A673 (cell line): ENCODE data around the gene NVL.

Experiments
- EZH2 ChIP-seq: fragments of 200-600 bp; sonication (generic); IDR thresholded peaks from 2 replicates; pipeline ENCODE4 v1.6.1; 2017; ENCODE audit warnings: borderline replicate concordance, low read depth, mild to moderate bottlenecking, mixed read lengths, antibody characterized with exemption, low read length; ENCODE audit not compliant: poor library complexity, severe bottlenecking
- TF ChIP-seq, protein P1 (sequence below): fragments of 300-800, 200-600 bp; sonication (generic); conservative IDR thresholded peaks from 2 replicates; pipeline ENCODE4 v1.5.1; 2017; ENCODE audit warnings: low read depth, mild to moderate bottlenecking, antibody characterized with exemption, low read length, moderate library complexity, mixed read lengths

DNA sequence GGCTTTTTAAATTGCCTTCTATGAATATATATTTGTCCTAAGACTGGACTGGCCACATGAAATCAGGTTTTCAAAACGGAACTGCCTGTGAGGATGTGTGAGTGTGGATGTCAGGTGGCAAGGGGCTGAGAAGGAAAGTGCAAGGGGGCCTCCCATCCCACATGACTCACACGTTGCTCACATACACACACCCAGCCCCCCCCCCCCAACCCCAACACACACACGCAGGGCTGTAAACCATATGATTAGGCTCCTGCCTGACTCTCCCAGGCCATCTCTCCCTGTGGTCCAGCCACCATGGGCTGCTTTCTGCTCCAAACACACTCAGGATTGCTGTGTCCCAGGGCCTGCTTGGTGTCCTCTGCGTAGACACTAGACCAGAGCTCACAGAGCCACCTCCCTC is 124.5 kb downstream of the NVL start:
- TF ChIP-seq, protein P1, sequence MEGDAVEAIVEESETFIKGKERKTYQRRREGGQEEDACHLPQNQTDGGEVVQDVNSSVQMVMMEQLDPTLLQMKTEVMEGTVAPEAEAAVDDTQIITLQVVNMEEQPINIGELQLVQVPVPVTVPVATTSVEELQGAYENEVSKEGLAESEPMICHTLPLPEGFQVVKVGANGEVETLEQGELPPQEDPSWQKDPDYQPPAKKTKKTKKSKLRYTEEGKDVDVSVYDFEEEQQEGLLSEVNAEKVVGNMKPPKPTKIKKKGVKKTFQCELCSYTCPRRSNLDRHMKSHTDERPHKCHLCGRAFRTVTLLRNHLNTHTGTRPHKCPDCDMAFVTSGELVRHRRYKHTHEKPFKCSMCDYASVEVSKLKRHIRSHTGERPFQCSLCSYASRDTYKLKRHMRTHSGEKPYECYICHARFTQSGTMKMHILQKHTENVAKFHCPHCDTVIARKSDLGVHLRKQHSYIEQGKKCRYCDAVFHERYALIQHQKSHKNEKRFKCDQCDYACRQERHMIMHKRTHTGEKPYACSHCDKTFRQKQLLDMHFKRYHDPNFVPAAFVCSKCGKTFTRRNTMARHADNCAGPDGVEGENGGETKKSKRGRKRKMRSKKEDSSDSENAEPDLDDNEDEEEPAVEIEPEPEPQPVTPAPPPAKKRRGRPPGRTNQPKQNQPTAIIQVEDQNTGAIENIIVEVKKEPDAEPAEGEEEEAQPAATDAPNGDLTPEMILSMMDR, result no peak
- no peak for TF ChIP-seq EZH2
